Femur (tissue), 1 donor: ENCODE data around the gene SNRPA.
"Not testable (repeated sequence)": the region's sequence is repeated elsewhere in the genome, so short reads cannot be mapped to it uniquely, and the experiment has no call there.

ENCODE experiments used
- DNase-seq: peaks from one replicate; pipeline ENCODE4 v3.0.0-alpha.2; 2017

SNRPA gene

DNA sequence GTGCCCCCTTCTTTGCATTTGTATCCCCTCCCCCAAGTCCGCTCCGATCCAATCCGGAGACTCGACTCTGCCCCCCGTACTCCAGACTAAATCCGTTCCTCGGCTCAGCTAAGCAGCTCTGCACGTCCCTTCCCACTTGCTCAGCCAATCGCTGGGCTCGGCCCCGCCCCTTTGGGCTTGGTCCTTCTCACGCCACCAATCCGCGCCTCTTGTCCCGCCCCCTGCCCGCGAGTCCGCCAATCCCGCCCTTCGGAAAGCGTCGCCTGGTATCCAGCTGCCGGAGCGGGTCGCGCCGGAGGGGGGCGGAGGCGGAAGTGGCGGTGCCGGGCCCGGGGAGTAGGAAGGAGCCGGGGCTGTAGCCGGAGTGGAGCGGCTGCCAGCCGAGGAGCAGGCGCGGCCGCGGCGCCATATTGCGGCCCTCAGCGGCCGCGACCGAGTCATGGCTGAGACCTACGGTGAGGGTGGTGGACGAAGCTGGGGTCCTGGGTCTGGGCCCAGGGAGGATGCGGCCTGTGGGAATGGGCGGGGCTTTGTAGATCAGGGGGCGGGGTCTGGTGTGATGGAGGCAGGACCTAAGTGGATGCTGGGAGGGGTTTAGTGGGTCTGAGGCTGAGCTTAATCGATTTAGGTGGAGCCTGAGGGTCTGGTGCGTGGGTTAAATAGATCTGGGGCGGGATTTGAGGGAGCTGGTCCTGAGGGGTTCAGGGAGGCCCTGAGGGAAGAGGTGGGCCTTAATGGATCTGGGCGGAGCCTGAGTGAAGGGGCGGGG lies 27.1 kb downstream of the SNRPA start, which contains the start of gene RAB4B:
Gene RAB4B, plus strand, starts transcription at position 311 of the 769 bp plus-strand sequence. Its CDS starts 129 bp downstream, at position 440.
- peak; percentile 100 for DNase-seq

DNA sequence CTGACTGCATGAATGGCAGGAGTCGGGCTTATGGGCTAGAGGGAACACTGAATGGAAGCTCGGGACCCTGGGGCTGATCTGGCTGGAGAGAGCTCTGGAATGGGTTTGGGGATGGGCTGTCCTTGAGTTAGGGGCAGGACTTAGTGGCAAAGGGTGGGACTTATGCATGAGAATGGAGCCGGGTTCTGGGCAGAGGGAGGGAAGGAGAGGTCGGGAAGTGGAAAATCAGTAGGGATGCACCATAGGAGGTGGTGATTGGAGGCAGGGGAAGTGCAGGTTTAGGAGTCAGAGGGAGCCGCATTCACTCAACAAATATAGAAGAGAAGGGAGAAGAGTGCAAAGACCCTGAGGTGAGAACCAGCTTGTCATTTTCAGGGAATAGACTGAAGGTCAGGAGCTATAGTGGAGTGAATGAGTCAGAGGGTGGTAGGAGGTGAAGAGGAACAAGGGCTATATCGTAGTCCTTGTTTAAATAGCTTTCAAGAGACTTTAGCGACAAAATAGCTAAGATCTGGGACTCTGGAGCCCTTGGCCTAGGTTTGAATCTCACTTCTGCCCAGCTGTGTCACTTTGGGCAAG lies 27.8 kb downstream of the SNRPA start:
- DNase-seq, result no peak

DNA sequence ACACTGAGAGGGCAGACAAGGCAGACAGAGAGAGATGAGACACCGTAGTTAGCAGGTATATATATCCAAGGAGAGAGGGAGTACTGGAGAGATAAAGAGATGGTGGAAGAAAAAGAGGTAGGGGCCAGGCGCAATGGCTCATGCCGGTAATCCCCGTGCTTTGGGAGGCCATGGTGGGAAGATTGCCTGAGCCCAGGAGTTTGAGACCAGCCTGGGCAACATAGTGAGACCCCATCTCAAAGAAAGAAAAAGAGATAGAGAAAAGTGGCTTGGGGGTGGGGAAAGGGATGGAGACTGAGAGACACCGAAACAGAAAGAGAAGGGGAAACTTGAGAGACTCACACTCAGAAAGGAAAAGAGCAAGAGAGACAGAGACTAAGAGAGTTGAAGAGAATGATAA lies 29.6 kb downstream of the SNRPA start:
- no peak for DNase-seq

DNA sequence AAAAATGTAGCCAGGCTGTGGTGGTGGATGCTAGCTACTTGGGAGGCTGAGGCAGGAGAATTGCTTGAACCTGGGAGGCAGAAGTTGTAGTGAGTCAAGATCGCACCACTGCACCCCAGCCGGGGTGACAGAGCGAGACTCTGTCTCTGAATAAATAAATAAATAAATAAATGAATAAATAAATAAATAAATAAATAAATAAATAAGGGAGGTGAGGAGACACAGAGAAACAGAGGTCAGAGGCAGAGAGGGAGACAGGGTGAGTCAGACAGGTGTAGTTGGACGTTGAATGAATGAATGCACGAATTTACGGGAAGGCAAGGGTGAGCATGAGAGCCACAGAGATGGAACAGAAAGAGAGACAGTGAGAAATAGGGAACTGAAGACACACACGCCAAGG lies 30.1 kb downstream of the SNRPA start:
- DNase-seq, result no peak

DNA sequence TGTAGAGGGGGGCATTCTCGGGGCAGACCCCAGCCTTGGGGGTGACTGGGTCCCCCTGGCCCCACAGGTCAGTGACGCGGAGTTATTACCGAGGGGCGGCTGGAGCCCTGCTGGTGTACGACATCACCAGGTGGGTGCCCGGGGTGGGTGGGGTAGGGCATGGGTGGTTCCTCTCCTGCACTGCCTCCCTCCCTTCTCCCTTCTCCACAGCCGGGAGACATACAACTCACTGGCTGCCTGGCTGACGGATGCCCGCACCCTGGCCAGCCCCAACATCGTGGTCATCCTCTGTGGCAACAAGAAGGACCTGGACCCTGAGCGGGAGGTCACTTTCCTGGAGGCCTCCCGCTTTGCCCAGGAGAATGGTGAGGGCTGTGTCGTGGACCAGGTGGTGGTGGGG lies 32.7 kb downstream of the SNRPA start:
- DNase-seq, result no peak

DNA sequence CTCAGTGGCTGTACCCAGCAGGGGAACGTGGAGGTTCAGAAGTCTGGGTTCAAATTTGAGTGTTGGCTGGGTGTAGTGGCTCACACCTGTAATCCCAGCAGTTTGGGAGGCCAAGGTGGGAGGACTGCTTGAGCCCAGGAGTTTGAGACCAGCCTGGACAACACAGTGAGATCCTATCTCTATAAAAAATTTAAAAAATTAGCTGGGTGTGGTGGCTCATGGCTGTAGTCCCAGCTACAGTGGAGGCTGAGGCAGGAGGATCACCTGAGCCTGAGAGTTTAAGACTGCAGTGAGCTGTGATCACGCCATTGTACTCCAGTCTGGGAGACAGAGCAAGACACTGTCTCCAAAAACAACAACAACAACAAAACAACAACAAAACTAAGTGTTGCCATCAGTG lies 33.1 kb downstream of the SNRPA start:
- DNase-seq, result not testable (repeated sequence)

DNA sequence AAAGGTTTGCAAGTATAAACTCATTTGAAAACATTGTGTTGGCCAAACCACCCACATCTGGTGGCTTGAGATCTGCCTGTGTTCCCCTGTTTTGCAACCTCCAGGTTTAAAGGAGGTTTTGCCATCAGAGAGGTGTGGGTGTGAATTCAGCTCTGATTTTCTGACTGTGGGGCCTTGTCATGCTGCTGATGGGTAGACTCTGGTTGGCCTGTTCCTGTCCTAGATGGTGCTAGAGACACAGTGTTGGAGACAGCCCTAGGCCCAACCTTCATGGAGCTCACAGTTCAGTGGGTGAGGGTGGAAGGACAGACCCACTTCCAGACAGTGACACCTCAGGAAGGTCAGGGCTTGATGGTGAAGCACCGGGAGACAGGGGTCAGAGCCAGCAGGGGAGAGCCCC lies 34.5 kb downstream of the SNRPA start:
- DNase-seq, result no peak

DNA sequence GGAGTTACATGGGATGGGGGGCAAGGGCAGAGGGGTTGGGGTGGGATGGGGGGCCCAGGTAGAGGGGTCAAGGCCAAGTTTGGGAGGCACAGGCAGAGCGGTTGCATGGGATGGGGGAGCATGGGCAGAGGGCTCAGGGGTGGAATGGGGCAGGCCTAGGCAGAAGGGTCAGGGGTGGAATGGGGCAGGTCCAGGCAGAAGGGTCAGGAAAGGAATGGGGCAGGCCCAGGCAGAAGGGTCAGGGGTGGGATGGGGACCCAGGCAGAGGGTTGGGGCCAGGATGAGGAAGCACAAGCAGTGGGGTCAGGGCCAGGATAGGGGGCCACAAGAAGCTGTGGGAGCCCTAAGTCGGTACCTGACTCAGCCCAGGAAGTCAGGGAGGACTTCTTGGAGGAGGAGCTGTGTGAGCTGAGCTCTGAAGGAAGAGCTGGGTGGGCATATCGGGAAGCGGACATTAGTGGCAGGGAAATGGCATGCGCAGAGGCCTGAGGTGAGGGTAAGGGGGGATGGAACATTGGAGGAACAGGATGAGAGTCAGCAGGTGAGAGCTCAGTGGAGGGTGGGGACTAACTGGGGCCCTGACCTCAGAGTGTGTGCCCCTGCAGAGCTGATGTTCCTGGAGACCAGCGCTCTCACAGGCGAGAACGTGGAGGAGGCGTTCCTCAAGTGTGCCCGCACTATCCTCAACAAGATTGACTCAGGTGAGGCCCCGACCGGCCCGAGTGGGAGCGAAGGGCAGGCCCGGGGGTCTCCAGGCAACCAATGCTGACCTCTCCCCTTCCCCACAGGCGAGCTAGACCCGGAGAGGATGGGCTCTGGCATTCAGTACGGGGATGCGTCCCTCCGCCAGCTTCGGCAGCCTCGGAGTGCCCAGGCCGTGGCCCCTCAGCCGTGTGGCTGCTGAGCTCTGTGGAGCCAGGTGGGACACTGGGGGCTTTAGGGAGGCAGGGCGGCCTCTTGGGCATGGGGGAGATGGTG lies 35.3 kb downstream of the SNRPA start:
- no peak for DNase-seq

DNA sequence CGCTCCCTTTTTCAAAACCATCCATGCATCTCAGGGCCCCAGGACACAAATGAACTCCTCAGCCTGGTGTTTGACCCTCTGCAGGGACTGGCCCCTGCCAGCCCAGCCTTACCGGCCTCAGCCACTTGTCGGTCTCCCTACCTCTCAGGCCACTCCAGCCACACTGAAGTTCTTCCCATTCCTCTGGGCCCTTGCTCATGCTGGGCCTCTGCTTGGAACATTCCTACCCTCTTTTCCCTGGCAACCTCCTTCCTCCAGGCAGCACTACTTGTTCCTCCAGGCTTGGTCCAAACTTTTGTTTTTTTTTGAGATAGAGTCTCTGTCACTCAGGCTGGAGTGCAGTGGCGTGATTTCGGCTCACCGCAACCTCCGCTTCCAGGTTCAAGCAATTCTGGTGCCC lies 40.3 kb downstream of the SNRPA start:
- DNase-seq, result no peak

DNA sequence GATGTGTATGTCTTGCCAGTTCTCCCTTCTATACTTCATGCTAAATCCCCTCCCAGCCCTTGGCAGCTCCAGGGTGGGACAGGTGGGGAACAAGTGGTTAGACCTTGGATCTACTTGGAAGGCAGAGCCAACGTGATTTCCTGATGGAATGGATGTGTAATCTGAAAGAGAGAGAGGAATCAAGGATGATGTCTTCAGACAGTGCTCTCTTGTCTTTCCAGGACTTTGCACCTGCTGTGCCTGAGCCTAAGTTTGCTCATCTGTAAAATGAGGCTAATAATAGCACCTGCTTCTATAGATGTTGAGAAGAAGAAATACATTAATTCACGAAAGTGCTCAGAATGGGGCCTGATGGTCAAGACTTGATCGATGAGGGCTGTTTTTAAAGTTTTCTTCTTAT lies 41.0 kb downstream of the SNRPA start:
- DNase-seq, result no peak

DNA sequence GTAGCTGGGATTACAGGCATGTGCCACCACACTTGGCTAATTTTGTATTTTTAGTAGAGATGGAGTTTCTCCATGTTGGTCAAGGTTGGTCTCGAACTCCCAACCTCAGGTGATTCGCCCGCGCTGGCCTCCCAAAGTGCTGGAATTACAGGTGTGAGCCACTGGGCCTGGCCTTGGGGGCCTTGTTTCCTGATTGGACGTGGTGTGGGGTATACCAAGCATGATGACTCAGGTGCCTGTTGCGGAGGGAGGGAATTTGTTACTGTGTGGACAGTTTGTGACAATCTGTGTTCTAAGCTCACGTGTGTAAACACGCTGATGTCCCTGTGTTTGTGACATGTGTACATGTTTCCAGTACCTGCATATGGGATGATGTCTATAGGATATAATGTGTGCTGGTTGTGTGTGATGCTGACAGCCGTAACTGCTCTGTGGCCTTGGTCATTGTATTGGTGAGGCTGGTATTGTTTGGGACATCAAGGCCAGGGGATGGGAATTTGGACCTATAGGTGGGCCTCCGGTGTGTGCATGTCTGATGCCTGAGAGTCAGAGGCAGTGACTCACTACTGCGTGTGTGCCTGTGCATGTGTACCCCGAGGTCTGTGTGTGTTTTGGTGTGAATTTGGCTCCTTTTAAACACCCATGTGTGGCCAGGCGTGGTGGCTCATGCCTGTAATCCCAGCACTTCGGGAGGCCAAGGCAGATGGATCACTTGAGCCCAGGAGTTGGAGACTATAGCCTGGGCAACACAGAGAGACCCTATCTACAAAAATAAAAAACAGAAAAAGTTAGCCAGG lies 46.4 kb downstream of the SNRPA start:
- no peak for DNase-seq

DNA sequence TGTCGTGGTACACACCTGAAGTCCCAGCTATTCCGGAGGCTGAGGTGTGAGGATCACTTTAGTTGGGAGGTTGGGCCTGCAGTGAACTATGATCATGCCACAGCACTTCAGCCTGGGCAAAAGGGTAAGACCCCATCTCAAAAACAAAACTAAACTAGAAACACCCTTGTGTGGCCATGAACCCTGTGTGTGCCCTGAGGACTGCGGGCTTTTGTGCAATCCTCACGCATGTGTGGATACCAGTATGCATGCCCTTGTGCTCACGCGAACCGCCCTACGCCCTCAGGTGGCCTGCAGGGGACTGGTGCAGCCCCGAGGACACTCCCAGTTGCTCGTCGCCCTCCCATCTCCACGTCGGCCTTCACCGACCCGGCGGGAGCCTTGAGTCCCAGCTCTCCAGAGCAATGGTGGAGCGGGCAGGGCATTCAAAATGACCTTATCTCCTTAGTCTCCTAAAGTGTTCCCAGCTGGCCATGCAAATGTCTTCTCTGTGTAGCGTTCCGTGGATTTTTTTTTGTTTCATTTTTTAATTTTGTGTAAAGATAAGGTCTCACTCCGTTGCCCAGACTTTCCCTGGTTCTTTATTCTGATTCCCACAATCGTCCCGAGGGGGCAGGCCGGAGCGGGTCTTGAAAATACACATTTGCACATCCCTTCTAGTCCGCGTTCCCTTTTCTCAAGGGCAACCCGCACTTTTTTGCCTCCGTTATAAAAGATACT lies 47.1 kb downstream of the SNRPA start:
- DNase-seq, result peak; percentile 71

DNA sequence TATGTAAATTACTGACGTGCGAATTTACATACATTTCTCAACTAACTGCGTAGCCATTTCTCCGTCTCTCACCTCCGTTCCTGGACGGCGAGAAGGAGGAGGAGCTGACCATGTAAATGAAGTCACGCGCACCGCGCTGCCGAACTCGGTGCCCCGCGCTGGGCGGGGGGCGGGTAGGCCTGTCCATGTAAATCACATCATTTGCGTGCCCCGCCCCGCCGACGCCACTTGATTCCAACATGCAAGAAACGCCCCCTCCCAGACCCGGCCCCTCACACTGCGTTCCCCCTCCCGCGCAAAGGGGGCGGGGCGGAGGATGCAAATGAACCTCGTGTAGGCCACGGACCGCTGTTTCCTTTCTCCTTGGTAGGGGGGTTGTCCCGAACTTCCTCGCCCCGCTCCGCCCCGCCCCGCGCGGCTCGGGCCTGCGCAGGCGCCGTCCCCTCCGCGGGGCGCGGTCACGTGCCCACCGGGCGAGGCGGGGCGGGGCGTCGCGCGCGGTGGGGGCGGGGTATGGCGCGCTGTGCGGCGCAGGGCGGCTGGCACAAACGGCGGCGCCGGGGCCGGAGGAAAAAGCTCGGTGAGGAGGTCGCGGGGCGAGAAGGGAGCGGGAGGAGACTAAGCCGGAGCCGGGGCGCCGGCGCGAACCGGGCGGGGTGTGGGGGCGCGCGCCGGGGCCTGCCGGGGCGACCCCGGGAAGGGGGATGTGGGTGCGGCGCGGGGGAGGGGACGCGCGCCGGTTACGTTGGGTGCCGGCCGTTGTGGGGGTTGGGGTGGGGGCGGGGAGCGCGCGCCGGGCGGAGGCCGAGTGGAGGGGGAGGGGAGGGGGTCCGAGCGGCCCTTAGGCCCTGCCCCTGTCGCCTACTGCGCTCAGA lies 47.9 kb downstream of the SNRPA start, which contains the start of gene EGLN2:
Gene EGLN2, plus strand, starts transcription at position 509 of the 875 bp plus-strand sequence. CDS start 1,382 bp downstream, outside the sequence.
- DNase-seq, result peak; percentile 100

DNA sequence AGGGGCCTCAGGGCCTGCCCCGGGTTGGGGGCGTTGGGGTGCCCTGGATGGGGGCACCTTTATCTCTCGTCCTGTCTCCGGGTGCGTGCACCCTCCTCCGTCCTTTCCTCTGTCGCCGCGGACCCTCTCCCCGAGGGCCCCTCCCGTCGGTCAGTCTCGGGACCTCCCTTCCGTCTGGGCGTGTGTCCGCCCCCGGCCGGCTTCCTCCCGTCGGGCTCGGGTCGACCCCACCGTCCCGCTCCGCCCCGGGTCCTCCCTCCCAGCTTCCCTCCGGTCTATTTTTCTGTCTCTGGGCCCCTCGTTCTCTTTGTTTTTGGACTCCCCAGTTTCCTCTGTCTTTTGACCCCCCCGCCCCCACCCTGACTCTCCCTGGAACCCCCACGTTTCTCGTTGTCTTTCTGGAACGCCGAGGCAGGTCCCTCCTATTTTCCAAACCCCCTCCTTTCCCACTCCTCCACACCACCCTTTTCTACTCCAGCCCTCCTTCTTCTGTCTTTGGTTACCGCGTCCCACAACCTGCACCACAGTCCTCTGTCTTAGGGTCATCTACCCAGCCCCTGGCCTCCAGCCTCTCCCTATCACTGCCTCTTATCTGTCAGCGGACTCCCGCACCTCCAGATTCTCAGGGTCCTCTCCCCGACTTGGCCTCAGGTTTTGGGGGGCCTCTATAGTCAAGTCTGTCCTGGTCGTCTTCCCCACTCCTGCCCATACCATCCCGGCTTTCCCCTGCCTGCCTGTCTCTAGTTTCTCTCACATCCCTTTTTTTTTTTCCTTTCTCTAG lies 48.7 kb downstream of the SNRPA start:
- peak; percentile 69 for DNase-seq

DNA sequence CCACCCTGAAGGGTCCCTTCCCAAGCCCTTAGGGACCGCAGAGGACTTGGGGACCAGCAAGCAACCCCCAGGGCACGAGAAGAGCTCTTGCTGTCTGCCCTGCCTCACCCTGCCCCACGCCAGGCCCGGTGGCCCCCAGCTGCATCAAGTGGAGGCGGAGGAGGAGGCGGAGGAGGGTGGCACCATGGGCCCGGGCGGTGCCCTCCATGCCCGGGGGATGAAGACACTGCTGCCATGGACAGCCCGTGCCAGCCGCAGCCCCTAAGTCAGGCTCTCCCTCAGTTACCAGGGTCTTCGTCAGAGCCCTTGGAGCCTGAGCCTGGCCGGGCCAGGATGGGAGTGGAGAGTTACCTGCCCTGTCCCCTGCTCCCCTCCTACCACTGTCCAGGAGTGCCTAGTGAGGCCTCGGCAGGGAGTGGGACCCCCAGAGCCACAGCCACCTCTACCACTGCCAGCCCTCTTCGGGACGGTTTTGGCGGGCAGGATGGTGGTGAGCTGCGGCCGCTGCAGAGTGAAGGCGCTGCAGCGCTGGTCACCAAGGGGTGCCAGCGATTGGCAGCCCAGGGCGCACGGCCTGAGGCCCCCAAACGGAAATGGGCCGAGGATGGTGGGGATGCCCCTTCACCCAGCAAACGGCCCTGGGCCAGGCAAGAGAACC lies 49.5 kb downstream of the SNRPA start:
- no peak for DNase-seq

DNA sequence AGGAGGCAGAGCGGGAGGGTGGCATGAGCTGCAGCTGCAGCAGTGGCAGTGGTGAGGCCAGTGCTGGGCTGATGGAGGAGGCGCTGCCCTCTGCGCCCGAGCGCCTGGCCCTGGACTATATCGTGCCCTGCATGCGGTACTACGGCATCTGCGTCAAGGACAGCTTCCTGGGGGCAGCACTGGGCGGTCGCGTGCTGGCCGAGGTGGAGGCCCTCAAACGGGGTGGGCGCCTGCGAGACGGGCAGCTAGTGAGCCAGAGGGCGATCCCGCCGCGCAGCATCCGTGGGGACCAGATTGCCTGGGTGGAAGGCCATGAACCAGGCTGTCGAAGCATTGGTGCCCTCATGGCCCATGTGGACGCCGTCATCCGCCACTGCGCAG lies 50.0 kb downstream of the SNRPA start:
- DNase-seq, result no peak

DNA sequence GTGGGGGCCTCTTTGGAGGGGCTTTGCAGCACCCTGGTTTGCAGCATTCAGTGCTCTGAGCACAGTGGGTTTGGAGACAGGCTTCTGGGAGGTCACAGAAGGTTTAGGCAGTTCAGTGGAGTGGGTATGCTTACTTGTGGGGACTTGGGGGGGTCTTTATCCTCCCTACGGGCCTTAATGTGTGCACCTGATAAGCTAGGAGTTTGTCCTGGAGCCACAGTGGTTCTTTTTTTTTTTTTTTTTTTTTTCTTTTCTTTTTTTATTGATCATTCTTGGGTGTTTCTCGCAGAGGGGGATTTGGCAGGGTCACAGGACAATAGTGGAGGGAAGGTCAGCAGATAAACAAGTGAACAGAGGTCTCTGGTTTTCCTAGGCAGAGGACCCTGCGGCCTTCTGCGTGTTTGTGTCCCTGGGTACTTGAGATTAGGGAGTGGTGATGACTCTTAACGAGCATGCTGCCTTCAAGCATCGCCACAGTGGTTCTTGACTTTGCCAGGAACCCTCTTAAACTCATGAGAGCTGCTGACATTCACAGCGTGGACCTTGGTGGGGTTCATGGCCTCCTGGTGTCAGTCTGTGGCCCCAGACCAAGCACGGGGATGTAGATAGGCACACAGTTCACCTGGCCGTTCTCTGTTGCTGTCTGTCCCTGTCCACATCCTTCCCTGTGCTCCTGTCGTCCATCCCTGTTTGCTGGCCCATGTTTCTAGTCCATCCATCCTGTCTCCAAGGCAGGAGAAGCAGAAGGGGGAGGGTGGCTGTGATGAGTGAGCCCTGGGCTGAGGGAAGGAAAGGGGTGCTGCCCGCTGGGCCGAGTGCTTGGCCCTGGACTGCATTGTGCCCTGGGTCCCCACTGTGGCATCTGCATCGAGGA lies 50.7 kb downstream of the SNRPA start:
- DNase-seq, result no peak
